GM12878 (cell line): ENCODE data around the gene ADGRG4. TPM values are rescaled to one million over a fixed set of nuclear protein-coding genes. Genes with fewer than 3 reads are reported as not detected.

Experiments used
- ATAC-seq: fragments of 200-7000 bp; cut with Tn5 transposase; 3 replicates; pipeline ENCODE4 v1.9.1; 2020; ENCODE audit warnings: mild to moderate bottlenecking, moderate library complexity
- BruUV-seq: library from RNA; stranded (reverse); fragments of 400-500 nt; replicated peaks from 2 replicates; lab custom pipeline; 2021; lab: Mats Ljungman, UMichigan
- CTCF ChIA-PET: fragments of 300-600 bp; sonication (Branson Sonifier 250); formaldehyde crosslinking; extraction: SDS; loops from one replicate; lab custom pipeline; 2021; ENCODE audit warnings: inconsistent platforms; lab: Yijun Ruan, JAX
- POLR2A ChIA-PET: fragments of 350-600 bp; formaldehyde crosslinking; extraction: SDS; loops from one replicate; lab custom pipeline; 2021; ENCODE audit warnings: inconsistent platforms; lab: Charles Lee
- RAD21 ChIA-PET: fragments of 300-600 bp; sonication (Branson Sonifier 250); formaldehyde crosslinking; loops from one replicate; lab custom pipeline; 2023; ENCODE audit warnings: antibody characterized with exemption; ENCODE audit not compliant: unreplicated experiment; lab: Charles Lee
- SMC1A ChIA-PET: fragments of 300-600 bp; sonication (Branson Sonifier 250); formaldehyde crosslinking; loops from one replicate; lab custom pipeline; 2023; ENCODE audit not compliant: unreplicated experiment, uncharacterized antibody; lab: Charles Lee
- DNase-seq: peaks from one replicate; pipeline ENCODE4 v3.0.0-alpha.2; 2011; ENCODE audit warnings: low read depth, low spot score
- FAIRE-seq: peaks from 3 replicates; lab custom pipeline; 2011; peaks lifted over from hg19 to GRCh38; lab: Jason Lieb, UNC
- H2AFZ ChIP-seq: 2 replicates; pipeline ENCODE4 v1.6.0; 2011; ENCODE audit warnings: low read depth, low read length, control low read depth; ENCODE audit not compliant: control insufficient read depth
- H3K27ac ChIP-seq: 2 replicates; pipeline ENCODE4 v1.5.1; 2011; ENCODE audit warnings: control low read depth; ENCODE audit not compliant: control insufficient read depth, insufficient read depth
- H3K27me3 ChIP-seq, 2 experiments: replicated peaks in 1 of 2; 2 replicates each; pipeline versions ENCODE4 v1.6.0 to v1.6.1; 2011; ENCODE audit warnings: low read length in 1 of 2; ENCODE audit not compliant: control insufficient read depth in 2 of 2, insufficient read depth in 2 of 2
- H3K36me3 ChIP-seq, 2 experiments: 2 replicates each; pipeline ENCODE4 v1.5.1; 2011; ENCODE audit warnings: low read length in 1 of 2; ENCODE audit not compliant: control insufficient read depth in 2 of 2, insufficient read depth in 2 of 2
- H3K4me1 ChIP-seq: 2 replicates; pipeline ENCODE4 v1.6.1; 2011; ENCODE audit warnings: mild to moderate bottlenecking, low read length, moderate library complexity, mixed read lengths; ENCODE audit not compliant: control insufficient read depth, insufficient read depth
- H3K4me2 ChIP-seq: 2 replicates; pipeline ENCODE4 v1.6.0; 2011; ENCODE audit warnings: control low read depth; ENCODE audit not compliant: control insufficient read depth, insufficient read depth
- H3K4me3 ChIP-seq: fragments of 200-600 bp; sonication (generic); 2 replicates; pipeline ENCODE4 v1.5.1; 2016
- H3K79me2 ChIP-seq: 2 replicates; pipeline ENCODE4 v1.6.0; 2011; ENCODE audit warnings: low read length; ENCODE audit not compliant: control insufficient read depth, insufficient read depth
- H3K9ac ChIP-seq: 2 replicates; pipeline ENCODE4 v1.8.0; 2011; ENCODE audit warnings: low read length, control low read depth, mixed read lengths; ENCODE audit not compliant: control insufficient read depth, insufficient read depth
- H3K9me3 ChIP-seq: replicated peaks from 3 replicates; pipeline ENCODE4 v1.5.1; 2011; ENCODE audit warnings: mild to moderate bottlenecking, low read length; ENCODE audit not compliant: control insufficient read depth, insufficient read depth
- H4K20me1 ChIP-seq: 2 replicates; pipeline ENCODE4 v1.6.0; 2011; ENCODE audit not compliant: control insufficient read depth, insufficient read depth
- BMI1 ChIP-seq: fragments of 450-650 bp; IDR thresholded peaks from 2 replicates; pipeline ENCODE4 v1.6.1; 2016; ENCODE audit warnings: mild to moderate bottlenecking, moderate library complexity, borderline replicate concordance
- EED ChIP-seq: sonication (generic); IDR thresholded peaks from 2 replicates; pipeline ENCODE4 v1.6.1; 2016; ENCODE audit warnings: antibody characterized with exemption, low read depth
- HDAC2 ChIP-seq: fragments of 200-600 bp; sonication (generic); IDR thresholded peaks from 2 replicates; pipeline ENCODE4 v1.6.1; 2017
- NR2C1 ChIP-seq: fragments of 450-650 bp; IDR thresholded peaks from 2 replicates; pipeline ENCODE4 v1.6.1; 2017; ENCODE audit warnings: antibody characterized with exemption, mild to moderate bottlenecking, moderate library complexity
- POLR2A ChIP-seq: IDR thresholded peaks from 2 replicates; pipeline ENCODE4 v1.6.1; 2011; ENCODE audit warnings: low read depth, mild to moderate bottlenecking, low read length
- POLR2AphosphoS2 ChIP-seq: IDR thresholded peaks from 2 replicates; pipeline ENCODE4 v1.6.1; 2011; ENCODE audit warnings: low read depth, mild to moderate bottlenecking, low read length, improper control_type of control experiment, moderate library complexity
- ZBED1 ChIP-seq: IDR thresholded peaks from 2 replicates; pipeline ENCODE4 v1.6.1; 2016; ENCODE audit warnings: borderline replicate concordance
- ZNF207 ChIP-seq: fragments of 450-650 bp; IDR thresholded peaks from 2 replicates; pipeline ENCODE4 v1.6.1; 2014; ENCODE audit warnings: antibody characterized with exemption, mild to moderate bottlenecking, borderline replicate concordance
- ZNF217 ChIP-seq: fragments of 450-650 bp; IDR thresholded peaks from 2 replicates; pipeline ENCODE4 v1.6.1; 2017; ENCODE audit warnings: antibody characterized with exemption, mild to moderate bottlenecking
- ZZZ3 ChIP-seq: IDR thresholded peaks from 2 replicates; pipeline ENCODE4 v1.6.1; 2011; ENCODE audit warnings: low read depth; ENCODE audit not compliant: control insufficient read depth, insufficient read length
- in situ Hi-C: fragments of 300-500 bp; cut with MboI; formaldehyde crosslinking; loops from 9 replicates; pipeline ENCODE4 v1.14.3; 2018; ENCODE audit warnings: mixed read lengths
- intact Hi-C: fragments of 100-400 bp; cut with micrococcal nuclease; formaldehyde crosslinking; loops from one replicate; pipeline ENCODE4 v1.14.2; 2022; ENCODE audit not compliant: unreplicated experiment
- polyA plus RNA-seq, 11 experiments: library from polyadenylated mRNA; depleted of rRNA in 4 of 11; unstranded in 6 of 11; stranded (reverse) in 5 of 11; fragments of >200 nt; fragmentation: Nextera tagmentation in 4 of 11; fragmentation: Illumina TruSeq in 1 of 11; extraction: Ambion mirVana in 4 of 11; extraction: Trizol in 1 of 11; gene quantifications; 1 replicate in 1 of 11; 2 replicates in 10 of 11; pipeline versions ENCODE4 v1.2.1 to v1.2.3, GENCODE V29; 2011 to 2016; ENCODE audit warnings: inconsistent platforms in 2 of 11, missing spikeins in 2 of 11, low read depth in 1 of 11
- total RNA-seq, 4 experiments: library from RNA; depleted of rRNA in 3 of 4; stranded (reverse); fragments of >200 nt in 3 of 4; fragmentation: Illumina TruSeq in 1 of 4; extraction: Trizol in 1 of 4; gene quantifications; 2 replicates each; pipeline versions ENCODE4 v1.2.1 to v1.2.3, GENCODE V29; 2013 to 2021
- TF ChIP-seq, protein P1 (sequence below): fragments of 450-650 bp; IDR thresholded peaks from 2 replicates; pipeline ENCODE4 v1.6.1; 2017; ENCODE audit warnings: mild to moderate bottlenecking, moderate library complexity
- TF ChIP-seq, protein P2 (sequence below): IDR thresholded peaks from 2 replicates; pipeline ENCODE4 v1.6.1; 2011; ENCODE audit warnings: borderline replicate concordance, low read depth, mild to moderate bottlenecking, moderate library complexity, low read length; ENCODE audit not compliant: insufficient read depth, poor library complexity, severe bottlenecking

The ADGRG4 gene
- total and polyA plus RNA-seq, 10 of the 15 experiments (the other 5 are each of a cell fraction or from before 2014, with no cell fraction given), result not detected

DNA sequence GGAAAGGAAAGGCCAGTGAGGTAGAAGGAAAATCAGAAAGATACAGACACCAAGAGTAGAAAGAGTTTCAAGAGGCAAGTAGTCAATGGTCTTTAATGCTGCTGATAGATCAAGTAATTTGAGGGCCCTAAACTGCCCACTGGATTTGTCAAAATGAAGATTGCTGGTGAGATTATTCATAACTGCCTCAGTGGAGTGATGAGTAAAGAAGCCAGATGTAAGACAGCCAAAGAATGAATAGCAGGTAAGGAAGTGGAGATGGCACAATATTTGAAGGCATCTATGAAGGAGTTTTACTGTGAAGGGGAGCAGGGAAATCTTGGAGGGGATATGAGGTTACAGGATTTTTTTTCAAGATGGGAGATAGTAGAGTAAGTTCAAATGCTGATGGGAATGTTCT is 147.2 kb downstream of the ADGRG4 start:
- ChIA-PET POLR2A (no interaction called here), SMC1A (no interaction called here), RAD21 (no interaction called here), CTCF (no interaction called here)
- H3K27me3 ChIP-seq, result no peaks in the 10 kb centered on the region
- ATAC-seq (no peak), DNase-seq (no peak), FAIRE-seq (no peak)
- H3K79me2 ChIP-seq, result no peaks in the 10 kb centered on the region
- H3K36me3 ChIP-seq, result no peaks in the 10 kb centered on the region
- H3K4me2 ChIP-seq, result no peak overlapping the region
- no peaks in the 10 kb centered on the region for H3K4me1 ChIP-seq
- no peaks in the 10 kb centered on the region for H3K9me3 ChIP-seq
- in situ Hi-C loops, result no loop called here
- H3K9ac ChIP-seq, result no peak overlapping the region
- H3K27ac ChIP-seq, result no peak overlapping the region
- no TSS peak for BruUV-seq
- no peak overlapping the region for H3K4me3 ChIP-seq
- intact Hi-C loops, result no loop called here
- H4K20me1 ChIP-seq, result no peaks in the 10 kb centered on the region
- TF ChIP-seq NR2C1, result no peak
- TF ChIP-seq, protein P1, sequence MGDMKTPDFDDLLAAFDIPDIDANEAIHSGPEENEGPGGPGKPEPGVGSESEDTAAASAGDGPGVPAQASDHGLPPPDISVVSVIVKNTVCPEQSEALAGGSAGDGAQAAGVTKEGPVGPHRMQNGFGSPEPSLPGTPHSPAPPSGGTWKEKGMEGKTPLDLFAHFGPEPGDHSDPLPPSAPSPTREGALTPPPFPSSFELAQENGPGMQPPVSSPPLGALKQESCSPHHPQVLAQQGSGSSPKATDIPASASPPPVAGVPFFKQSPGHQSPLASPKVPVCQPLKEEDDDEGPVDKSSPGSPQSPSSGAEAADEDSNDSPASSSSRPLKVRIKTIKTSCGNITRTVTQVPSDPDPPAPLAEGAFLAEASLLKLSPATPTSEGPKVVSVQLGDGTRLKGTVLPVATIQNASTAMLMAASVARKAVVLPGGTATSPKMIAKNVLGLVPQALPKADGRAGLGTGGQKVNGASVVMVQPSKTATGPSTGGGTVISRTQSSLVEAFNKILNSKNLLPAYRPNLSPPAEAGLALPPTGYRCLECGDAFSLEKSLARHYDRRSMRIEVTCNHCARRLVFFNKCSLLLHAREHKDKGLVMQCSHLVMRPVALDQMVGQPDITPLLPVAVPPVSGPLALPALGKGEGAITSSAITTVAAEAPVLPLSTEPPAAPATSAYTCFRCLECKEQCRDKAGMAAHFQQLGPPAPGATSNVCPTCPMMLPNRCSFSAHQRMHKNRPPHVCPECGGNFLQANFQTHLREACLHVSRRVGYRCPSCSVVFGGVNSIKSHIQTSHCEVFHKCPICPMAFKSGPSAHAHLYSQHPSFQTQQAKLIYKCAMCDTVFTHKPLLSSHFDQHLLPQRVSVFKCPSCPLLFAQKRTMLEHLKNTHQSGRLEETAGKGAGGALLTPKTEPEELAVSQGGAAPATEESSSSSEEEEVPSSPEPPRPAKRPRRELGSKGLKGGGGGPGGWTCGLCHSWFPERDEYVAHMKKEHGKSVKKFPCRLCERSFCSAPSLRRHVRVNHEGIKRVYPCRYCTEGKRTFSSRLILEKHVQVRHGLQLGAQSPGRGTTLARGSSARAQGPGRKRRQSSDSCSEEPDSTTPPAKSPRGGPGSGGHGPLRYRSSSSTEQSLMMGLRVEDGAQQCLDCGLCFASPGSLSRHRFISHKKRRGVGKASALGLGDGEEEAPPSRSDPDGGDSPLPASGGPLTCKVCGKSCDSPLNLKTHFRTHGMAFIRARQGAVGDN, result no peak
- TF ChIP-seq, protein P2, sequence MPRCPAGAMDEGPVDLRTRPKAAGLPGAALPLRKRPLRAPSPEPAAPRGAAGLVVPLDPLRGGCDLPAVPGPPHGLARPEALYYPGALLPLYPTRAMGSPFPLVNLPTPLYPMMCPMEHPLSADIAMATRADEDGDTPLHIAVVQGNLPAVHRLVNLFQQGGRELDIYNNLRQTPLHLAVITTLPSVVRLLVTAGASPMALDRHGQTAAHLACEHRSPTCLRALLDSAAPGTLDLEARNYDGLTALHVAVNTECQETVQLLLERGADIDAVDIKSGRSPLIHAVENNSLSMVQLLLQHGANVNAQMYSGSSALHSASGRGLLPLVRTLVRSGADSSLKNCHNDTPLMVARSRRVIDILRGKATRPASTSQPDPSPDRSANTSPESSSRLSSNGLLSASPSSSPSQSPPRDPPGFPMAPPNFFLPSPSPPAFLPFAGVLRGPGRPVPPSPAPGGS, result no peak
- no peak for TF ChIP-seq POLR2AphosphoS2
- TF ChIP-seq ZNF207, result no peak
- no peak for TF ChIP-seq POLR2A
- TF ChIP-seq BMI1, result no peak
- no peak for TF ChIP-seq EED
- no peak for TF ChIP-seq ZZZ3
- no peak for TF ChIP-seq ZBED1
- TF ChIP-seq HDAC2, result no peak
- no peak for TF ChIP-seq ZNF217
- H2AFZ ChIP-seq, result no peak overlapping the region
